ENCODE measurements around the gene VIPR2.

VIPR2 gene

DNA sequence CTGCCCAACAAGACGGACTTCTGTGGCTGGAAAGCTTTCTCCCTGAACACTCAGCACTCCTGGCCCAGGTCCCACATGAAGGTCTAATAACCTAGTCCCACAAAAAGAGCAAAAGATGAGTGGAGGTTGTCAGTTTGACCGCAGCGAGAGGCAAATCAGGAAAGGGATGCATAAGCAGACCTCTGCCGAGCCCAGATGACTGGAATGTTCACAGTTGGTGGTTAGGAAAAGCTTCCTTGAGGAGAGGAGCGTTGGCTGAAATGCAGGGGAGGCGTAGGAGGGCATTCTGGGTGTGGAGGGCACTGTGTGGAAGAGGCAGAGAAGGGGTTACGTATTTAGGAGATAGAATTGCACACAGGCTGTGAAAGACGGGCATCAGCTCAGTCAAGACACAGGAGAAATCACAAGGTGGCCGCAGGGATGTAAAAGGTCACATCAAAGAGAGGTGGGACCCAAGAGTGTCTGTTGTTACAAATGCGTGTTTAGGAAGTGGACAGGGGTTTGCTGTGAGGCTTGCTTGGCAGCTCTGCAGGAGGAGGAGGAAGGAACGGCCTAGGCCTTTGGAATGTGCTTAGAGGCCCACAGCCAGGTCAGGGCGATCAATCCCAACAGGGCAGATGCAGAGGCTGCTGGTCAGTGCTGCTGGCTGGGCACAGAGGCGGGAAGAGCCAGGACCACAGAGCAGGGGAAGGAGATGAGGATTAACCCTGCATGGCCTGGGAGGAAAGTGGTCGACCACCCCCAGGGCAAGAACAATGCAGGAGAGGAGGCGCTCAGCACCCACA lies 133.5 kb downstream of the VIPR2 start:
- CTCF ChIA-PET, result interaction anchor here (0.7 to 1.2 kb wide), 2 partner anchors 20 to 124 kb away, joined by 3 to 4 read pairs; no protein-coding TSS in a partner anchor

DNA sequence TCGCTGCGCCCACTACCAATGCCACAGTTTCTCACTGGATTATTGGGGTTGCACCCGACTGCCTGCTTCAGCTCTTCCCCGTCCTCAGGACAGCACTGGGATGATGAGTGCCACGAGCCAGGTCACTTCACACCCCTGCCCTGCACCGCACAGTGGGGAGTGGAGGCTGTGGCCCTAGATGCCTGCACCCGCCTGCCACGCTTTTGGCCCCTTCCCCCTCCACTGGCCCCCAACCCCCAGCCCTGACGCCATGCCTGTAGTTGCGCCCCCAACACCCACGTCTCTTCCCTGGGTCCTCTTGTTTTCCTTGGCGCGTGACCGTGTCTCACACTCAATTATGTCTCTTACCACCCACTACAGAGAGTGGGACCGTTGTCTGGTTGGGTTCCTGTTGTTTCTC lies 134.3 kb downstream of the VIPR2 start:
- H3K4me3 ChIP-seq (ENCODE audit: control insufficient read depth in 1 of 7, extremely low read depth in 1 of 7, insufficient read depth in 4 of 7, low read depth in 2 of 7, low read length in 6 of 7), result no peak overlapping the region
- WGBS (ENCODE audit: insufficient coverage), result 94% methylated on average over 8 of the region's 15 CpGs
- no peak for DNase-seq
- ChIA-PET CTCF (no interaction called here), POLR2A (no interaction called here)
- peaks cover 0 to 4% (median 0%) of the 10 kb centered on the region in 5 experiments for H3K27me3 ChIP-seq (replicated peaks in 2 of 5; ENCODE audit: control insufficient read depth in 4 of 5, insufficient read depth in 5 of 5, low read length in 4 of 5)
- no peaks in the 10 kb centered on the region for H3K9me3 ChIP-seq (ENCODE audit: control extremely low read depth in 1 of 5, control insufficient read depth in 4 of 5, insufficient read depth in 2 of 5, low read depth in 1 of 5, low read length in 4 of 5)
- H3K36me3 ChIP-seq (ENCODE audit: control insufficient read depth in 4 of 4, insufficient read depth in 4 of 4, low read length in 3 of 4), result no peaks in the 10 kb centered on the region
- no peak overlapping the region for H3K27ac ChIP-seq (ENCODE audit: insufficient read depth in 1 of 2, low read depth in 1 of 2, low read length in 2 of 2, poor library complexity in 1 of 2, severe bottlenecking in 2 of 2)
- peaks cover 0 to 12% (median 3%) of the 10 kb centered on the region in 4 experiments for H3K4me1 ChIP-seq (ENCODE audit: control extremely low read depth in 1 of 4, control insufficient read depth in 4 of 4, insufficient read depth in 4 of 4, low read length in 3 of 4)

More for the DNA sequence above, 133.5 kb downstream of the VIPR2 start:
- Histone ChIP-seq H3K4me1 (ENCODE audit: control extremely low read depth in 1 of 4, control insufficient read depth in 4 of 4, insufficient read depth in 4 of 4, low read length in 3 of 4) (peaks cover 0 to 12% (median 3%) of the 10 kb centered on the region in 4 experiments), H3K27me3 (replicated peaks in 2 of 5; ENCODE audit: control insufficient read depth in 4 of 5, insufficient read depth in 5 of 5, low read length in 4 of 5) (peaks cover 0 to 4% (median 0%) of the 10 kb centered on the region in 5 experiments), H3K27ac (ENCODE audit: insufficient read depth in 1 of 2, low read depth in 1 of 2, low read length in 2 of 2, poor library complexity in 1 of 2, severe bottlenecking in 2 of 2) (no peak overlapping the region), H3K4me3 (ENCODE audit: control insufficient read depth in 1 of 7, extremely low read depth in 1 of 7, insufficient read depth in 4 of 7, low read depth in 2 of 7, low read length in 6 of 7) (no peak overlapping the region), H3K36me3 (ENCODE audit: control insufficient read depth in 4 of 4, insufficient read depth in 4 of 4, low read length in 3 of 4) (no peaks in the 10 kb centered on the region), H3K9me3 (ENCODE audit: control extremely low read depth in 1 of 5, control insufficient read depth in 4 of 5, insufficient read depth in 2 of 5, low read depth in 1 of 5, low read length in 4 of 5) (no peaks in the 10 kb centered on the region)
- DNase-seq, result no peak
- POLR2A ChIA-PET, result interaction anchor here (0.6 kb wide), 1 partner anchor 163 kb away, joined by 3 read pairs; no protein-coding TSS in a partner anchor
- WGBS (ENCODE audit: insufficient coverage), result over 99% methylated on average over 12 of the region's 15 CpGs

DNA sequence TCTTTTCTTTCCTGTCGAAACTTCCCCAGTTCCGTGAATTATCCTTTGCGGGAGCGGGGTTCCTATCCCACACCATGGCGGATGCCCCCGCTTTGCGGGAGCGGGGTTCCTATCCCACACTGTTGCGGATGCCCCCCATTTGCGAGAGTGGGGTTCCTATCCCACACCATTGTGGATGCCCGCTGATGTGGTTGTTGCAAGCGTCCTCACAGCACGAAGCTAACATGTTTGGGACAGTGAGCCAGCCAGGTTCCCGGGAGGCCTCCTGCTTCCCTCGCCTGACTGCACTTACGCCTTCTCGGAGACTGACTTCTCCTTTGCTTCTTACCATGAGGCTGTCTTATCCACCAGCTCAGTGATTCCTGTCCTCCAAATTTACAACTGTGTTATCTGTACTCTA lies 134.7 kb downstream of the VIPR2 start:
- H3K27me3 ChIP-seq (replicated peaks in 2 of 5; ENCODE audit: control insufficient read depth in 4 of 5, insufficient read depth in 5 of 5, low read length in 4 of 5), result peaks cover 0 to 4% (median 0%) of the 10 kb centered on the region in 5 experiments
- no peaks in the 10 kb centered on the region for H3K36me3 ChIP-seq (ENCODE audit: control insufficient read depth in 4 of 4, insufficient read depth in 4 of 4, low read length in 3 of 4)
- WGBS (ENCODE audit: insufficient coverage), result 95% methylated on average over 17 of the region's 17 CpGs
- H3K4me3 ChIP-seq (ENCODE audit: control insufficient read depth in 1 of 7, extremely low read depth in 1 of 7, insufficient read depth in 4 of 7, low read depth in 2 of 7, low read length in 6 of 7), result no peak overlapping the region
- H3K27ac ChIP-seq (ENCODE audit: insufficient read depth in 1 of 2, low read depth in 1 of 2, low read length in 2 of 2, poor library complexity in 1 of 2, severe bottlenecking in 2 of 2), result no peak overlapping the region
- ChIA-PET CTCF (no interaction called here), POLR2A (no interaction called here)
- DNase-seq, result no peak
- H3K9me3 ChIP-seq (ENCODE audit: control extremely low read depth in 1 of 5, control insufficient read depth in 4 of 5, insufficient read depth in 2 of 5, low read depth in 1 of 5, low read length in 4 of 5), result no peaks in the 10 kb centered on the region
- H3K4me1 ChIP-seq (ENCODE audit: control extremely low read depth in 1 of 4, control insufficient read depth in 4 of 4, insufficient read depth in 4 of 4, low read length in 3 of 4), result peaks cover 0 to 12% (median 3%) of the 10 kb centered on the region in 4 experiments

DNA sequence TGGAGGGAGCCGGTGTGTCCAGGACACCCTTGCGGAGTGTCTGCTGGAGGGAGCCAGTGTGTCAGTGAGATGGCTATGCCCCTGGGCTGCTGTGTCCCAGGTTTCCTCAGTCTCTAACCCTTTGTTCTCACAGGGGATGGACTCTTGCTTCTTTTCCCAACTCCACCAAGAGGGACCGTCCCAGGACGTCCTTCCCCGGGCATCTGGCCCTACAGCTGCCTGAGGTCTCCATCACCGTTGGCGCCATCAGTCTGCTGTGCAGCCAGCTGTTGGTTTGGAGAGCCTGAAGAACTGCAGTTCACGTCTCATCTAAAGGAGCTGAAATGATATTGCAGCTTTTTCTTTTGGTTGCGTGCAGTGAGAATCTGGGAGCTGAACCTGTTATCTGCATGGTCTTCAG lies 136.2 kb downstream of the VIPR2 start:
- peaks cover 0 to 12% (median 3%) of the 10 kb centered on the region in 4 experiments for H3K4me1 ChIP-seq (ENCODE audit: control extremely low read depth in 1 of 4, control insufficient read depth in 4 of 4, insufficient read depth in 4 of 4, low read length in 3 of 4)
- CTCF ChIA-PET, result interaction anchor here (1.4 kb wide), 1 partner anchor 35 kb away, joined by 3 read pairs; no protein-coding TSS in a partner anchor
- peaks cover 0 to 4% (median 0%) of the 10 kb centered on the region in 5 experiments for H3K27me3 ChIP-seq (replicated peaks in 2 of 5; ENCODE audit: control insufficient read depth in 4 of 5, insufficient read depth in 5 of 5, low read length in 4 of 5)
- DNase-seq, result no peak
- POLR2A ChIA-PET, result no interaction called here
- no peak overlapping the region for H3K27ac ChIP-seq (ENCODE audit: insufficient read depth in 1 of 2, low read depth in 1 of 2, low read length in 2 of 2, poor library complexity in 1 of 2, severe bottlenecking in 2 of 2)
- no peaks in the 10 kb centered on the region for H3K36me3 ChIP-seq (ENCODE audit: control insufficient read depth in 4 of 4, insufficient read depth in 4 of 4, low read length in 3 of 4)
- WGBS (ENCODE audit: insufficient coverage), result 95% methylated on average over 9 of the region's 9 CpGs
- no peaks in the 10 kb centered on the region for H3K9me3 ChIP-seq (ENCODE audit: control extremely low read depth in 1 of 5, control insufficient read depth in 4 of 5, insufficient read depth in 2 of 5, low read depth in 1 of 5, low read length in 4 of 5)
- no peak overlapping the region for H3K4me3 ChIP-seq (ENCODE audit: control insufficient read depth in 1 of 7, extremely low read depth in 1 of 7, insufficient read depth in 4 of 7, low read depth in 2 of 7, low read length in 6 of 7)

DNA sequence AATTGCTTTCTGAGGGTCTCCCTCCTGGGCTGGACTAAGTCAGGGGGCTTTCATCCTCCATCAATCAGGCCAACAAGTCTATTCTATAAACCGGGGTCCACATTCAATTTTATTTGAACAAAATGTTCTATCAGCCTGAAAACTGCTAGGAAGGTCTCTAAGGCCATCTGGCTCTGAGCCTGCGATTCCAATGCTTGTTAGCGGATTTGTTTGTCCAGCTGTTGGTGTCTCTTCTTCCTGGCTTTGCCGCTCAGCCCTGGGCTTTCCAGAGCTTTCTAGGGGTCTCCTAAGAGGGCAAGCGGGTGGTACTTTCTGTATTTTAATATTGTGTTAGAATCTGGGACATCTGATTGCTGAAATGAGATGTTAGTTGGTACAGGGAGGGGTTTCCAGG lies 136.7 kb downstream of the VIPR2 start:
- H3K4me3 ChIP-seq (ENCODE audit: control insufficient read depth in 1 of 7, extremely low read depth in 1 of 7, insufficient read depth in 4 of 7, low read depth in 2 of 7, low read length in 6 of 7), result no peak overlapping the region
- no peaks in the 10 kb centered on the region for H3K9me3 ChIP-seq (ENCODE audit: control extremely low read depth in 1 of 5, control insufficient read depth in 4 of 5, insufficient read depth in 2 of 5, low read depth in 1 of 5, low read length in 4 of 5)
- H3K27me3 ChIP-seq (replicated peaks in 2 of 5; ENCODE audit: control insufficient read depth in 4 of 5, insufficient read depth in 5 of 5, low read length in 4 of 5), result peaks cover 0 to 4% (median 0%) of the 10 kb centered on the region in 5 experiments
- no peak for DNase-seq
- CTCF ChIA-PET, result interaction anchor here (1.4 kb wide), 1 partner anchor 35 kb away, joined by 3 read pairs; no protein-coding TSS in a partner anchor
- H3K4me1 ChIP-seq (ENCODE audit: control extremely low read depth in 1 of 4, control insufficient read depth in 4 of 4, insufficient read depth in 4 of 4, low read length in 3 of 4), result peaks cover 0 to 9% (median 2%) of the 10 kb centered on the region in 4 experiments
- no peak overlapping the region for H3K27ac ChIP-seq (ENCODE audit: insufficient read depth in 1 of 2, low read depth in 1 of 2, low read length in 2 of 2, poor library complexity in 1 of 2, severe bottlenecking in 2 of 2)
- H3K36me3 ChIP-seq (ENCODE audit: control insufficient read depth in 4 of 4, insufficient read depth in 4 of 4, low read length in 3 of 4), result no peaks in the 10 kb centered on the region
- POLR2A ChIA-PET, result no interaction called here
- 100% methylated on average over 3 of the region's 5 CpGs for WGBS (ENCODE audit: insufficient coverage)

DNA sequence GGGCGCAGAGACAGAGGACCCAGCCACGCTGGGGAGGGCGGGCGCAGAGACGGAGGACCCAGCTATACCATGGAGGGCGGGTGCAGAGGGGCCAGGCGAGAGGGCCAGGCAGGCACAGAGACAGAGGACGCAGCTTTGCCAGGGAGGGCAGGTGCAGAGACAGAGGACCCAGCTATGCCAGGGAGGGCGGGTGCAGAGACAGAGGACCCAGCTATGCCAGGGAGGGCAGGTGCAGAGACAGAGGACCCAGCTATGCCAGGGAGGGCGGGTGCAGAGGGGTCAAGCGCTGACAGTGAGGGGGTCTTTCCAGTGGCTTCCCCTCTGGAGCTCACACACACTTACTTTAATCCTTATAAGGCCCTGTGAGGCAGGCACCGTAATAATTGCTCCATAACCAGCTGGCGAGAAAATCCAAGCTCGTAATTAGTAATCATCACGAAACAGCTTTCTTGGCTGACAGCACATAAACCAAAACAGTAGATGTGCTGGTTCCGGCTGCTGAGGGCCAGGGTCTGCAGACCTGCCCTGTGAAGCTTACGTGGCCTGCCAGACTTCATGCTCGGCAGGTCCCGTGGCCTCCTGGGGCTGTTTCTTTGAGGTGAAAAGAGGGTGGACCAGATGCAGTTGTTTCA lies 137.2 kb downstream of the VIPR2 start:
- CTCF ChIA-PET, result interaction anchor here (1.4 kb wide), 1 partner anchor 36 kb away, joined by 3 read pairs; no protein-coding TSS in a partner anchor
- Histone ChIP-seq H3K27ac (ENCODE audit: insufficient read depth in 1 of 2, low read depth in 1 of 2, low read length in 2 of 2, poor library complexity in 1 of 2, severe bottlenecking in 2 of 2) (no peak overlapping the region), H3K4me3 (ENCODE audit: control insufficient read depth in 1 of 7, extremely low read depth in 1 of 7, insufficient read depth in 4 of 7, low read depth in 2 of 7, low read length in 6 of 7) (no peak overlapping the region), H3K36me3 (ENCODE audit: control insufficient read depth in 4 of 4, insufficient read depth in 4 of 4, low read length in 3 of 4) (no peaks in the 10 kb centered on the region), H3K9me3 (ENCODE audit: control extremely low read depth in 1 of 5, control insufficient read depth in 4 of 5, insufficient read depth in 2 of 5, low read depth in 1 of 5, low read length in 4 of 5) (no peaks in the 10 kb centered on the region), H3K4me1 (ENCODE audit: control extremely low read depth in 1 of 4, control insufficient read depth in 4 of 4, insufficient read depth in 4 of 4, low read length in 3 of 4) (peaks cover 0 to 5% (median under 1%) of the 10 kb centered on the region in 4 experiments), H3K27me3 (replicated peaks in 2 of 5; ENCODE audit: control insufficient read depth in 4 of 5, insufficient read depth in 5 of 5, low read length in 4 of 5) (peaks cover 0 to 4% (median 0%) of the 10 kb centered on the region in 5 experiments)
- POLR2A ChIA-PET, result no interaction called here
- no peak for DNase-seq
- 99% methylated on average over 13 of the region's 19 CpGs for WGBS (ENCODE audit: insufficient coverage)
